ENCODE measurements around the gene ZDHHC1. TPM values are rescaled to one million over a fixed set of nuclear protein-coding genes. Genes with fewer than 3 reads are reported as not detected.
"Not testable (repeated sequence)": the region's sequence is repeated elsewhere in the genome, so short reads cannot be mapped to it uniquely, and the experiment has no call there.

The ZDHHC1 gene
- polyA plus RNA-seq, 3 donors = 3.3 to 14.2 (median 6.0) TPM

DNA sequence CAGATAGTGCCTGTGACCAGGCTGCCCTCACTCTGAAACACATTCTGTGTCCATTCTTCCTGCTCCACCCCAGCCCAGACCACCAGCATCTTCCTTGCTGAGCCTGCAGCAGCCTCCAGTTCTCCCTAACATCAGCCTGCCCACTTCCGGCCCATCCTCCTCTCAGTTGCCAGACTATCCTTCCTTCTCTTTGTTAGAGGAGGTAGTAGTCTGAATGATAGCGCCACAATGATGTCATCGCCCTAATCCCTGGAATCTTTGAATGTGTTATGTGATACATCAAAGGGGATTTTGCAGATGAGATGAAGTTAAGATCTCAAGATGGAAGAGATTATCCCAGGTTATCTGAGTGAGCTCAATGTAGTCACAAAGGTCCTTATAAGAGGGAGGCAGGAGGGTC is 3.2 kb upstream of the ZDHHC1 start:
- DNase-seq = no peak
- peaks cover 6 to 39% (median 29%) of the 10 kb centered on the region in 3 donors for H3K27me3 Mint-ChIP-seq (ENCODE audit: low read depth in 3 of 3)
- Histone ChIP-seq H3K27ac (ENCODE audit: low read depth in 1 of 2, low read length in 2 of 2) (no peak overlapping the region), H4K20me1 (ENCODE audit: insufficient read depth, low read length) (no peaks in the 10 kb centered on the region), H3K79me2 (ENCODE audit: insufficient read depth, low read length) (no peaks in the 10 kb centered on the region), H3K4me2 (replicated peaks; ENCODE audit: extremely low read depth, low read length, poor library complexity, severe bottlenecking) (no peak overlapping the region), H3K9me3 (replicated peaks in 1 of 2; ENCODE audit: control insufficient read depth in 1 of 2, insufficient read depth in 1 of 2, low read length in 2 of 2) (no peaks in the 10 kb centered on the region), H3K4me1 (ENCODE audit: control insufficient read depth in 1 of 2, insufficient read depth in 2 of 2, low read length in 2 of 2) (peaks cover 10 to 13% of the 10 kb centered on the region in 2 donors), H3K4me3 (replicated peaks in 1 of 3; ENCODE audit: low read depth in 2 of 3, low read length in 3 of 3) (no peak overlapping the region), H3K36me3 (replicated peaks in 1 of 2; ENCODE audit: control insufficient read depth in 1 of 2, insufficient read depth in 2 of 2, low read length in 2 of 2) (no peaks in the 10 kb centered on the region), H3K27me3 (ENCODE audit: control insufficient read depth in 2 of 2, insufficient read depth in 2 of 2, low read length in 2 of 2) (peaks cover 0 to 13% of the 10 kb centered on the region in 2 donors), H2AFZ (ENCODE audit: insufficient read depth, low read depth, low read length, poor library complexity, severe bottlenecking) (no peak overlapping the region), H3K9ac (ENCODE audit: insufficient read depth, low read length, poor library complexity, severe bottlenecking) (no peak overlapping the region)
- H3K36me3 Mint-ChIP-seq = no peaks in the 10 kb centered on the region
- peaks cover 0 to 1% (median 0%) of the 10 kb centered on the region in 7 donors for H3K9me3 Mint-ChIP-seq
- no peak overlapping the region for H3K27ac Mint-ChIP-seq
- intact Hi-C loops (cut with micrococcal nuclease) = no loop called here
- peaks cover 10% of the 10 kb centered on the region for H3K4me1 Mint-ChIP-seq
- TF ChIP-seq, protein P1, sequence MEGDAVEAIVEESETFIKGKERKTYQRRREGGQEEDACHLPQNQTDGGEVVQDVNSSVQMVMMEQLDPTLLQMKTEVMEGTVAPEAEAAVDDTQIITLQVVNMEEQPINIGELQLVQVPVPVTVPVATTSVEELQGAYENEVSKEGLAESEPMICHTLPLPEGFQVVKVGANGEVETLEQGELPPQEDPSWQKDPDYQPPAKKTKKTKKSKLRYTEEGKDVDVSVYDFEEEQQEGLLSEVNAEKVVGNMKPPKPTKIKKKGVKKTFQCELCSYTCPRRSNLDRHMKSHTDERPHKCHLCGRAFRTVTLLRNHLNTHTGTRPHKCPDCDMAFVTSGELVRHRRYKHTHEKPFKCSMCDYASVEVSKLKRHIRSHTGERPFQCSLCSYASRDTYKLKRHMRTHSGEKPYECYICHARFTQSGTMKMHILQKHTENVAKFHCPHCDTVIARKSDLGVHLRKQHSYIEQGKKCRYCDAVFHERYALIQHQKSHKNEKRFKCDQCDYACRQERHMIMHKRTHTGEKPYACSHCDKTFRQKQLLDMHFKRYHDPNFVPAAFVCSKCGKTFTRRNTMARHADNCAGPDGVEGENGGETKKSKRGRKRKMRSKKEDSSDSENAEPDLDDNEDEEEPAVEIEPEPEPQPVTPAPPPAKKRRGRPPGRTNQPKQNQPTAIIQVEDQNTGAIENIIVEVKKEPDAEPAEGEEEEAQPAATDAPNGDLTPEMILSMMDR (IDR thresholded peaks at IDR 0.05) = no peak
- H3K4me3 Mint-ChIP-seq = peak overlapping the region in 1 of 2 donors; percentile 5
- 100% methylated on average over 2 of the region's 3 CpGs for WGBS (ENCODE audit: insufficient coverage)

DNA sequence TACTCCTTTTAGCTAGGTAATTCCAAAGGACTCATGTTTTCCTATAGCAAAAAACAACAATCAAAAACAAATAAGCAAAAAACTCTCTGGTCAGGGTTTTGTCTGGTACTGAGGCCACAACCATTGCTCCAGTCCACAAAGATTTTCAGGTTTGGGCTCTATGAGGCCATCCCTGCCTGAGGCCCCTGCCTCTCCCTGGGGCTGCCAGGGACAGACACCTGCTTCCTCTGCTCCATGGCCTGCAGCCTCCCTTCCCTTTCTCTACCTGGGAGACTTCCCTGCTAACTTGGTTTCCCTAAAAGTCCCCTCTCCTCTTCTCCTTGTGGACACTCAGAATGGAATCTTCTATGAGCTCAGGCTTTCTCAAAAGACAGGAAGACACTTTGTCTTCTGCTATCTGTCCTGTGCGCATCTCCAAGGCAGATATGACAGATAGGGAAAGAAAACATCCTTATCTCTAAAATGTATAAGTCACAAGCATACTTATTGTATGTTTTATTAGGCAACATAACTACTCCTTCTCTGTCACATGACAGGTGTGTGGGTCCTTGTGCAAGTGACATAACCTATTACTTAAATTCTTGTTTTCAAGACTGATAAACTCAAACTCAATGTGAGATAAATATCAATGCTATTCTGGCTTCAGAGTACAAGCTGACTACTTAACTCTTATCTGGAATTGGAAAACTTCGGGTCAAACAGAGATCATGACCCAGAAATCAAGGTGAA is 1.2 kb upstream of the ZDHHC1 start:
- Histone ChIP-seq H3K79me2 (ENCODE audit: insufficient read depth, low read length) (no peaks in the 10 kb centered on the region), H3K27me3 (ENCODE audit: control insufficient read depth in 2 of 2, insufficient read depth in 2 of 2, low read length in 2 of 2) (peaks cover 0 to 11% of the 10 kb centered on the region in 2 donors), H3K36me3 (replicated peaks in 1 of 2; ENCODE audit: control insufficient read depth in 1 of 2, insufficient read depth in 2 of 2, low read length in 2 of 2) (no peaks in the 10 kb centered on the region), H3K4me1 (ENCODE audit: control insufficient read depth in 1 of 2, insufficient read depth in 2 of 2, low read length in 2 of 2) (peaks cover 10 to 13% of the 10 kb centered on the region in 2 donors), H3K9me3 (replicated peaks in 1 of 2; ENCODE audit: control insufficient read depth in 1 of 2, insufficient read depth in 1 of 2, low read length in 2 of 2) (no peaks in the 10 kb centered on the region), H3K27ac (ENCODE audit: low read depth in 1 of 2, low read length in 2 of 2) (no peak overlapping the region), H3K9ac (ENCODE audit: insufficient read depth, low read length, poor library complexity, severe bottlenecking) (no peak overlapping the region), H2AFZ (ENCODE audit: insufficient read depth, low read depth, low read length, poor library complexity, severe bottlenecking) (no peak overlapping the region), H3K4me2 (replicated peaks; ENCODE audit: extremely low read depth, low read length, poor library complexity, severe bottlenecking) (no peak overlapping the region), H3K4me3 (replicated peaks in 1 of 3; ENCODE audit: low read depth in 2 of 3, low read length in 3 of 3) (no peak overlapping the region), H4K20me1 (ENCODE audit: insufficient read depth, low read length) (no peaks in the 10 kb centered on the region)
- Mint-ChIP-seq H3K4me3 (no peak overlapping the region), H3K27me3 (ENCODE audit: low read depth in 3 of 3) (peaks cover 8 to 31% (median 29%) of the 10 kb centered on the region in 3 donors), H3K9me3 (no peaks in the 10 kb centered on the region), H3K27ac (no peak overlapping the region), H3K36me3 (no peaks in the 10 kb centered on the region), H3K4me1 (peaks cover 11% of the 10 kb centered on the region)
- WGBS (ENCODE audit: insufficient coverage) = 100% methylated on average over 1 of the region's 2 CpGs
- TF ChIP-seq, protein P1 (IDR thresholded peaks at IDR 0.05) = no peak
- no peak for DNase-seq
- intact Hi-C loops (cut with micrococcal nuclease) = no loop called here

DNA sequence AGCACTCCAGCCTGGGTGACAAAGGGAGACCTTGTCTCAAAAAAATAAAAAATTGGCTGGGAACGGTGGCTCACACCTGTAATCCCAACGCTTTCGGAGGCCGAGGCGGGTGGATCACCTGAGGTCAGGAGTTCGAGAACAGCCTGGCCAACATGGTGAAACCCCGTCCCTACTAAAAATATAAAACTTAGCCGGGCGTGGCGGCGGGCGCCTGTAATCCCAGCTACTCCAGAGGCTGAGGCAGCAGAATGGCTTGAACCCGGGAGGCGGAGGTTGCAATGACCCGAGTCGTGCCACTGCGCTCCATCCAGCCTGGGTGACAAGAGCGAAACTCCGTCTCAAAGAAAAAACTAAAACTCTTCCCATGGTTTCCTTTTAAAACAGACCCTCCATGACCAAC is 856 bp downstream of the ZDHHC1 start:
- H3K9me3 ChIP-seq (replicated peaks in 1 of 2; ENCODE audit: control insufficient read depth in 1 of 2, insufficient read depth in 1 of 2, low read length in 2 of 2); H3K27ac ChIP-seq (ENCODE audit: low read depth in 1 of 2, low read length in 2 of 2); H3K36me3 ChIP-seq (replicated peaks in 1 of 2; ENCODE audit: control insufficient read depth in 1 of 2, insufficient read depth in 2 of 2, low read length in 2 of 2); H3K36me3 Mint-ChIP-seq; H3K79me2 ChIP-seq (ENCODE audit: insufficient read depth, low read length); H3K27ac Mint-ChIP-seq; H3K9ac ChIP-seq (ENCODE audit: insufficient read depth, low read length, poor library complexity, severe bottlenecking); DNase-seq; H3K9me3 Mint-ChIP-seq; intact Hi-C loops (cut with micrococcal nuclease); H4K20me1 ChIP-seq (ENCODE audit: insufficient read depth, low read length): not testable (repeated sequence)
- Mint-ChIP-seq H3K4me1 (peaks cover 13% of the 10 kb centered on the region), H3K4me3 (peak overlapping the region; percentile 66 to 79), H3K27me3 (ENCODE audit: low read depth in 3 of 3) (peaks cover 8 to 32% (median 31%) of the 10 kb centered on the region in 3 donors)
- 94% methylated on average over 17 of the region's 19 CpGs for WGBS (ENCODE audit: insufficient coverage)
- Histone ChIP-seq H3K27me3 (ENCODE audit: control insufficient read depth in 2 of 2, insufficient read depth in 2 of 2, low read length in 2 of 2) (peaks cover 0 to 11% of the 10 kb centered on the region in 2 donors), H3K4me3 (replicated peaks in 1 of 3; ENCODE audit: low read depth in 2 of 3, low read length in 3 of 3) (peak overlapping the region in 1 of 3 experiments; percentile 80), H3K4me1 (ENCODE audit: control insufficient read depth in 1 of 2, insufficient read depth in 2 of 2, low read length in 2 of 2) (peaks cover 10 to 13% of the 10 kb centered on the region in 2 donors), H2AFZ (ENCODE audit: insufficient read depth, low read depth, low read length, poor library complexity, severe bottlenecking) (peak overlapping the region; percentile 98), H3K4me2 (replicated peaks; ENCODE audit: extremely low read depth, low read length, poor library complexity, severe bottlenecking) (peak overlapping the region; percentile 96)
